ENCODE results near the gene GRAMD1A. TPM values are rescaled to one million over a fixed set of nuclear protein-coding genes. Genes with fewer than 3 reads are reported as not detected.
"Not testable (repeated sequence)": the region's sequence is repeated elsewhere in the genome, so short reads cannot be mapped to it uniquely, and the experiment has no call there.

The GRAMD1A gene
- total RNA-seq, 2 experiments from 2014 or later: 84.2 to 124 TPM

GRCh38 chr19:35046461-35046860 lies 46.3 kb downstream of the GRAMD1A start:
- no peak overlapping the region for H2AFZ ChIP-seq (ENCODE audit: low read length)
- DNase-seq (ENCODE audit: low spot score): no peak
- no peak overlapping the region for H3K27ac ChIP-seq (ENCODE audit: low read depth, low read length, poor library complexity, severe bottlenecking)
- H3K4me3 ChIP-seq (ENCODE audit: low read depth, low read length, poor library complexity, severe bottlenecking): no peak overlapping the region
- H3K4me1 ChIP-seq (ENCODE audit: insufficient read depth, low read length, poor library complexity, severe bottlenecking): peaks cover 11% of the 10 kb centered on the region
- intact Hi-C loops (cut with micrococcal nuclease; ENCODE audit: unreplicated experiment): no loop called here
- BruUV-seq (replicated peaks): no TSS peak
- no peaks in the 10 kb centered on the region for H3K79me2 ChIP-seq (ENCODE audit: insufficient read depth, low read depth, low read length)
- no peaks in the 10 kb centered on the region for H3K9me3 ChIP-seq (ENCODE audit: low read length)
- no peaks in the 10 kb centered on the region for H4K20me1 ChIP-seq (ENCODE audit: insufficient read depth, low read length)
- no peaks in the 10 kb centered on the region for H3K9me2 ChIP-seq (ENCODE audit: insufficient read depth, low read length)
- no peak for TF ChIP-seq CTCF (conservative IDR thresholded peaks at IDR 0.05; ENCODE audit: low read length)
- TF ChIP-seq EZH2phosphoT487 (IDR thresholded peaks at IDR 0.05; ENCODE audit: borderline replicate concordance, low read depth, low read length): no peak
- H3K4me2 ChIP-seq (ENCODE audit: low read length): no peak overlapping the region
- CTCF ChIA-PET (ENCODE audit: unreplicated experiment): interaction anchor here (1.0 to 1.2 kb wide), 2 partner anchors 20 to 22 kb away, joined by 3 read pairs; no protein-coding TSS in a partner anchor
- POLR2A ChIA-PET: interaction anchor here (1.1 kb wide), 1 partner anchor 12 kb away, joined by 4 read pairs; no protein-coding TSS in a partner anchor
- no peaks in the 10 kb centered on the region for H3K36me3 ChIP-seq (ENCODE audit: insufficient read depth, low read length)

- no peak overlapping the region for H3K4me3 ChIP-seq (ENCODE audit: low read depth, low read length, poor library complexity, severe bottlenecking)
- H3K79me2 ChIP-seq (ENCODE audit: insufficient read depth, low read depth, low read length): no peaks in the 10 kb centered on the region
- BruUV-seq (replicated peaks): no TSS peak
- no peak for TF ChIP-seq CTCF (conservative IDR thresholded peaks at IDR 0.05; ENCODE audit: low read length)
- TF ChIP-seq EZH2phosphoT487 (IDR thresholded peaks at IDR 0.05; ENCODE audit: borderline replicate concordance, low read depth, low read length): no peak
- no peaks in the 10 kb centered on the region for H3K36me3 ChIP-seq (ENCODE audit: insufficient read depth, low read length)
- H3K4me2 ChIP-seq (ENCODE audit: low read length): no peak overlapping the region
- ChIA-PET POLR2A (no interaction called here), CTCF (ENCODE audit: unreplicated experiment) (no interaction called here)
- H3K9me2 ChIP-seq (ENCODE audit: insufficient read depth, low read length): no peaks in the 10 kb centered on the region
- no peak overlapping the region for H2AFZ ChIP-seq (ENCODE audit: low read length)
- no peaks in the 10 kb centered on the region for H4K20me1 ChIP-seq (ENCODE audit: insufficient read depth, low read length)
- H3K27ac ChIP-seq (ENCODE audit: low read depth, low read length, poor library complexity, severe bottlenecking): no peak overlapping the region
- no peaks in the 10 kb centered on the region for H3K9me3 ChIP-seq (ENCODE audit: low read length)
- no peak for DNase-seq (ENCODE audit: low spot score)
- intact Hi-C loops (cut with micrococcal nuclease; ENCODE audit: unreplicated experiment): no loop called here
- H3K4me1 ChIP-seq (ENCODE audit: insufficient read depth, low read length, poor library complexity, severe bottlenecking): peaks cover 11% of the 10 kb centered on the region
Observed at GRCh38 chr19:35048911-35049411, 48.8 kb downstream of the GRAMD1A start.

- H3K36me3 ChIP-seq (ENCODE audit: insufficient read depth, low read length): no peaks in the 10 kb centered on the region
- ChIA-PET CTCF (ENCODE audit: unreplicated experiment) (no interaction called here), POLR2A (interaction anchor here (0.6 kb wide), 1 partner anchor 18 kb away, joined by 3 read pairs; no protein-coding TSS in a partner anchor)
Observed at GRCh38 chr19:35049456-35049855, 49.3 kb downstream of the GRAMD1A start.

GRCh38 chr19:35050662-35051061 lies 50.5 kb downstream of the GRAMD1A start:
- H3K9me2 ChIP-seq (ENCODE audit: insufficient read depth, low read length); H4K20me1 ChIP-seq (ENCODE audit: insufficient read depth, low read length); CTCF ChIA-PET (ENCODE audit: unreplicated experiment); H3K79me2 ChIP-seq (ENCODE audit: insufficient read depth, low read depth, low read length); H2AFZ ChIP-seq (ENCODE audit: low read length); H3K9me3 ChIP-seq (ENCODE audit: low read length); H3K4me1 ChIP-seq (ENCODE audit: insufficient read depth, low read length, poor library complexity, severe bottlenecking); DNase-seq (ENCODE audit: low spot score); H3K4me2 ChIP-seq (ENCODE audit: low read length); intact Hi-C loops (cut with micrococcal nuclease; ENCODE audit: unreplicated experiment); H3K27ac ChIP-seq (ENCODE audit: low read depth, low read length, poor library complexity, severe bottlenecking); H3K4me3 ChIP-seq (ENCODE audit: low read depth, low read length, poor library complexity, severe bottlenecking); H3K36me3 ChIP-seq (ENCODE audit: insufficient read depth, low read length); BruUV-seq (replicated peaks): not testable (repeated sequence)
- POLR2A ChIA-PET: interaction anchor here (0.7 to 1.2 kb wide), 2 partner anchors 36 to 400 kb away, joined by 4 to 5 read pairs; no protein-coding TSS in a partner anchor

More at GRCh38 chr19:35049456-35049855, 49.3 kb downstream of the GRAMD1A start:
- no peaks in the 10 kb centered on the region for H3K9me3 ChIP-seq (ENCODE audit: low read length)
- TF ChIP-seq CTCF (conservative IDR thresholded peaks at IDR 0.05; ENCODE audit: low read length) (no peak), EZH2phosphoT487 (IDR thresholded peaks at IDR 0.05; ENCODE audit: borderline replicate concordance, low read depth, low read length) (no peak)
- H3K4me3 ChIP-seq (ENCODE audit: low read depth, low read length, poor library complexity, severe bottlenecking): no peak overlapping the region
- H3K79me2 ChIP-seq (ENCODE audit: insufficient read depth, low read depth, low read length): no peaks in the 10 kb centered on the region
- intact Hi-C loops (cut with micrococcal nuclease; ENCODE audit: unreplicated experiment): no loop called here
- peaks cover 11% of the 10 kb centered on the region for H3K4me1 ChIP-seq (ENCODE audit: insufficient read depth, low read length, poor library complexity, severe bottlenecking)
- DNase-seq (ENCODE audit: low spot score): no peak
- no TSS peak for BruUV-seq (replicated peaks)
- H3K4me2 ChIP-seq (ENCODE audit: low read length): no peak overlapping the region
- no peaks in the 10 kb centered on the region for H3K9me2 ChIP-seq (ENCODE audit: insufficient read depth, low read length)
- H4K20me1 ChIP-seq (ENCODE audit: insufficient read depth, low read length): no peaks in the 10 kb centered on the region
- no peak overlapping the region for H3K27ac ChIP-seq (ENCODE audit: low read depth, low read length, poor library complexity, severe bottlenecking)
- no peak overlapping the region for H2AFZ ChIP-seq (ENCODE audit: low read length)
